Suprapubic skin (tissue), 4 donors: ENCODE results near the gene NPW.

Source experiments
- POLR2A ChIP-seq, 2 donors: fragments of 450-650 bp; IDR thresholded peaks; one replicate each; pipeline ENCODE4 v1.6.1; 2017; ENCODE audit warnings: antibody characterized with exemption in 2 of 2, mild to moderate bottlenecking in 2 of 2, moderate library complexity in 2 of 2
- POLR2AphosphoS5 ChIP-seq, 3 donors: sonication (generic); formaldehyde crosslinking; IDR thresholded peaks; one replicate each; pipeline ENCODE4 v1.6.1; 2017; ENCODE audit warnings: antibody characterized with exemption in 3 of 3

DNA sequence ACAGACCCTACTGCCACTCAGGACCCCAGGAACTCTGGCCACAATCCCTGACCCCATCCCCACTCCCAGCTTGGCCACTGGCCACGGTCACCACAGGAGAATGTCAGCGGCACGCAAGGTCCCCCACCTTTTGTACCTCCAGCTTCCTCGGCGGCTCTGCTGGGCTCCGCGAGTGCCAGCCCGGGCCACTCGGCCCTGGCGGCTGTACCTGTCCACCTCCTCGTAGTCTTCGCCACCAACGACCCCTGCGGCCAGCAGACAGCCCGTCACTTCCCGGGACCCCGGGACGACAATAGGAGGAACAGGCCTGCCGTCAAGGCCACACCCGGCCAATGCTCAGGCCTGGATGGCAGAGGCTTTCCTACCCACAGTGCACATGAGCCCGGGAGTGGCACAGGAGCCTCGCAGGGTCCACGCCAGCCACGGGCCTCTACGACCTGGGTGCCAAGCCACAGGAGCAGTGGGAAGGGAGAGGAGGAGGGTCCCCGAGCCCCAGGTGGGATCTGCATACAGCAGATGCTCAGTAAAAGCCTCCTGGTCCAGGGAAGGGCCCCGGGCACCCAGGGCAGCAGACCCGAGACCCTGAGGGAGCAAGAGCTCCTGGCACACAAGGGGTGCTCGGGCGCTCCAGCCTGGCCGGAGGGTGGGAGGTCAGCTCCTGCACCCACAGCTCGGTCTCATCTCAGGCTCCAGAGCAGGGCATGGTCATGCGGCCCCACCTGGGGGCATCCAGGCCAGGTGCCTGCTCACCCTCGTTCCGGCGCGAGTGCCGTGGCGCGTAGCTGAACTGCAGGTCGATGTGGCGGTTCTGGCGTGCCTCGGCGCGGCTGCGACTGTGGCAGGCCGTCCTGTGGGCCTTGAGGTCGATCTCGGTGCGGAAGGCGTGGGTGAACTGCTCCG, 17.9 kb upstream of the NPW start:
- TF ChIP-seq POLR2A (IDR thresholded peaks at IDR 0.05) (no peak), POLR2AphosphoS5 (IDR thresholded peaks at IDR 0.05) (no peak)
